Measurements from ENCODE around the gene GRIA2. TPM values are rescaled to one million over a fixed set of nuclear protein-coding genes. Genes with fewer than 3 reads are reported as not detected.

The GRIA2 gene
- total and polyA plus RNA-seq, 4 donors = 0.28 TPM; not detected in 3

DNA sequence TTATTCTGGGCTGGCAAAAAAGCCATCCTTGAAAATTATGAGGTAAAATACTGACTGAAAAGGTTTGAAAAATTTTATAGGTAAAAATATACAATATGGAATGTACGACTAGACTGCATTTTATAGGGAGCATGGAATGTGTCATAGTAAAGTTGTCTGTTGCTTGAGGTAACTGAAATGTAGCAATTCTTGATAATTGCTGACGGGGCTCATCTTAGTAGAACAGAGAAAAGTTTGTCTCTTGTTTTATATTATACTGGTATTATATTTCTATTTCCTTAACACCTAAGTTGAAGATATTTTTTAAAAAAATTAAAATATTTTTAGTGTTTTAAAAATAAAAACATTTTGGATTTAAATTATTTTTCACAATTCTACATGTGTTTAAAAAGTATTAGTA, 11.0 kb downstream of the GRIA2 start (continued):
- TF ChIP-seq ZBTB33 (IDR thresholded peaks at IDR 0.05) (no peak), CTCF (IDR thresholded peaks at IDR 0.05; ENCODE audit: low read depth, low read length, missing input control) (no peak), HNF4A (conservative IDR thresholded peaks at IDR 0.05) (no peak), TAF1 (conservative IDR thresholded peaks at IDR 0.05) (no peak)
- TF ChIP-seq, protein P1, sequence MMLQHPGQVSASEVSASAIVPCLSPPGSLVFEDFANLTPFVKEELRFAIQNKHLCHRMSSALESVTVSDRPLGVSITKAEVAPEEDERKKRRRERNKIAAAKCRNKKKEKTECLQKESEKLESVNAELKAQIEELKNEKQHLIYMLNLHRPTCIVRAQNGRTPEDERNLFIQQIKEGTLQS (IDR thresholded peaks at IDR 0.05) = no peak

DNA sequence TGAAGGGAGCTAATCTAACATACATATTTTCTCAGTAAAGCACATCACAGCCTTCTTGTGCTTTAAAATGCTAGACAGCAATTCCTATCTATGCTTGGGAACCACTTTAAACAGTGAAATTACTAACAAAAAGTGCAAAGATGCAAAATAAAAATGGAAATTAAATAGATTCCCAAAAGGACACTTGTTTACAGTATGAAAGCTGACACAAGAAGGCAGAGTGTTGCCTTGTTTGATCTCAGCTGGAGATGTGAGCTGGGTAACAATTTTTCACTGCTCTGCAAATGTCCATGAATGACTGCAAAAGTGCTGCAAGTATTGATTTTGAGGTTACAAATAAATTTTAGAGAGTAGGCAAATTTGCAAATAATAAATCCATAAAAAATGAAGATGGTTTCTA, 22.3 kb downstream of the GRIA2 start:
- Histone ChIP-seq H3K4me3 (ENCODE audit: low read depth in 1 of 3, low read length in 3 of 3) (no peak overlapping the region), H3K9me3 (ENCODE audit: control insufficient read depth in 4 of 4, low read length in 3 of 4) (no peaks in the 10 kb centered on the region), H3K27me3 (ENCODE audit: control insufficient read depth in 4 of 4, insufficient read depth in 4 of 4, low read length in 3 of 4) (peaks cover 0 to 2% (median 0%) of the 10 kb centered on the region in 4 donors), H3K4me1 (ENCODE audit: control insufficient read depth in 4 of 4, insufficient read depth in 4 of 4, low read length in 3 of 4) (no peaks in the 10 kb centered on the region), H3K27ac (ENCODE audit: low read depth in 1 of 2, low read length in 2 of 2) (no peak overlapping the region), H3K36me3 (ENCODE audit: control insufficient read depth in 4 of 4, insufficient read depth in 3 of 4, low read depth in 1 of 4, low read length in 3 of 4) (no peaks in the 10 kb centered on the region), H3K9ac (ENCODE audit: low read depth in 1 of 2, low read length in 2 of 2) (no peak overlapping the region)
- DNase-seq (ENCODE audit: low spot score) = no peak
- TF ChIP-seq JUND (IDR thresholded peaks at IDR 0.05) = no peak
- no peak for TF ChIP-seq EGR1 (IDR thresholded peaks at IDR 0.05; ENCODE audit: low read depth in 2 of 2)
- no peak for TF ChIP-seq REST (IDR thresholded peaks at IDR 0.05)
- TF ChIP-seq RAD21 (IDR thresholded peaks at IDR 0.05) = no peak
- no peak for TF ChIP-seq RXRA (IDR thresholded peaks at IDR 0.05)
- TF ChIP-seq, protein P2, sequence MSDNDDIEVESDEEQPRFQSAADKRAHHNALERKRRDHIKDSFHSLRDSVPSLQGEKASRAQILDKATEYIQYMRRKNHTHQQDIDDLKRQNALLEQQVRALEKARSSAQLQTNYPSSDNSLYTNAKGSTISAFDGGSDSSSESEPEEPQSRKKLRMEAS (IDR thresholded peaks at IDR 0.05) = no peak
- no peak for TF ChIP-seq FOXA2 (IDR thresholded peaks at IDR 0.05)
- TF ChIP-seq HNF4G (IDR thresholded peaks at IDR 0.05) = no peak
- TF ChIP-seq NR2F2 (IDR thresholded peaks at IDR 0.05) = no peak
- no peak for TF ChIP-seq YY1 (IDR thresholded peaks at IDR 0.05)
- no peak for TF ChIP-seq GABPA (IDR thresholded peaks at IDR 0.05 in 1 of 2, conservative IDR thresholded peaks at IDR 0.05 in 1 of 2)
- TF ChIP-seq TAF1 (conservative IDR thresholded peaks at IDR 0.05) = no peak
- no peak for TF ChIP-seq ZBTB33 (IDR thresholded peaks at IDR 0.05)
- no peak for TF ChIP-seq SP1 (IDR thresholded peaks at IDR 0.05)
- TF ChIP-seq, protein P1 (IDR thresholded peaks at IDR 0.05) = no peak
- TF ChIP-seq HNF4A (conservative IDR thresholded peaks at IDR 0.05) = no peak
- TF ChIP-seq FOXA1 (IDR thresholded peaks at IDR 0.05) = no peak
- no peak for TF ChIP-seq CTCF (IDR thresholded peaks at IDR 0.05; ENCODE audit: low read depth, low read length, missing input control)
